Panc1 (cell line): ENCODE results near the gene HDAC7. TPM values are rescaled to one million over a fixed set of nuclear protein-coding genes. Genes with fewer than 3 reads are reported as not detected.

Experiments
- ATAC-seq: fragments of 200-7000 bp; cut with Tn5 transposase; 2 replicates; pipeline ENCODE4 v1.9.1; 2020; ENCODE audit warnings: mild to moderate bottlenecking, moderate library complexity
- BruUV-seq: library from RNA; stranded (reverse); fragments of 400-500 nt; replicated peaks from 2 replicates; lab custom pipeline; 2021; lab: Mats Ljungman, UMichigan
- CTCF ChIA-PET: fragments of 300-600 bp; sonication (Branson Sonifier 250); formaldehyde crosslinking; loops from one replicate; lab custom pipeline; 2022; ENCODE audit warnings: antibody characterized with exemption; lab: Charles Lee
- POLR2A ChIA-PET: fragments of 300-600 bp; sonication (Branson Sonifier 250); formaldehyde crosslinking; loops from one replicate; lab custom pipeline; 2022; ENCODE audit warnings: antibody characterized with exemption; lab: Charles Lee
- DNase-seq: peaks from one replicate; pipeline ENCODE4 v3.0.0-alpha.2; 2010; ENCODE audit warnings: low read depth, low spot score
- H3K27ac ChIP-seq: 2 replicates; pipeline ENCODE4 v1.5.1; 2011; ENCODE audit warnings: mild to moderate bottlenecking, low read length, inconsistent platforms
- H3K27me3 ChIP-seq: fragments of 200-500 bp; sonication (Bioruptor generic); 2 replicates; pipeline ENCODE4 v1.6.0; 2014; ENCODE audit warnings: low read length, inconsistent platforms; ENCODE audit not compliant: control insufficient read depth, insufficient read depth
- H3K36me3 ChIP-seq: fragments of 200-500 bp; sonication (Bioruptor generic); 2 replicates; pipeline ENCODE4 v1.5.1; 2014; ENCODE audit warnings: inconsistent platforms, mild to moderate bottlenecking, low read length, moderate library complexity; ENCODE audit not compliant: control insufficient read depth, insufficient read depth
- H3K4me1 ChIP-seq: 2 replicates; pipeline ENCODE4 v1.5.1; 2011; ENCODE audit warnings: inconsistent platforms, mild to moderate bottlenecking, low read length, moderate library complexity; ENCODE audit not compliant: control insufficient read depth, insufficient read depth
- H3K4me3 ChIP-seq, 2 experiments: 2 replicates each; pipeline ENCODE4 v1.5.1; 2011 to 2012; ENCODE audit warnings: low read depth in 2 of 2, low read length in 2 of 2, mild to moderate bottlenecking in 2 of 2, inconsistent platforms in 1 of 2, moderate library complexity in 1 of 2
- H3K9me3 ChIP-seq: fragments of 200-500 bp; sonication (Bioruptor generic); 2 replicates; pipeline ENCODE4 v1.5.1; 2014; ENCODE audit warnings: low read depth, mild to moderate bottlenecking, inconsistent platforms, low read length, moderate library complexity; ENCODE audit not compliant: control insufficient read depth, insufficient read depth
- CTCF ChIP-seq: fragments of 450-650 bp; IDR thresholded peaks from 2 replicates; pipeline ENCODE4 v1.5.1; 2017; ENCODE audit warnings: mild to moderate bottlenecking
- POLR2AphosphoS5 ChIP-seq: IDR thresholded peaks from 2 replicates; pipeline ENCODE4 v1.6.1; 2012; ENCODE audit warnings: mild to moderate bottlenecking, low read depth, low read length, moderate library complexity
- REST ChIP-seq, 2 experiments: IDR thresholded peaks; 2 replicates each; pipeline ENCODE4 v1.6.1; 2011 to 2012; ENCODE audit warnings: low read depth in 2 of 2, control low read depth in 1 of 2, low read length in 1 of 2, mild to moderate bottlenecking in 1 of 2, moderate library complexity in 1 of 2; ENCODE audit not compliant: insufficient read depth in 1 of 2
- SIN3A ChIP-seq: IDR thresholded peaks from 2 replicates; pipeline ENCODE4 v1.6.1; 2012; ENCODE audit warnings: low read depth, mild to moderate bottlenecking, low read length, moderate library complexity, borderline replicate concordance; ENCODE audit not compliant: insufficient read depth
- TCF7L2 ChIP-seq: IDR thresholded peaks from 2 replicates; pipeline ENCODE4 v1.6.1; 2011; ENCODE audit warnings: mild to moderate bottlenecking, low read depth, low read length, inconsistent platforms
- in situ Hi-C: cut with HindIII; loops from 2 replicates; pipeline ENCODE4 v1.10.0; 2016; ENCODE audit warnings: low sequenced_read_pairs, low pct_unique_long_range_greater_than_20kb
- intact Hi-C: fragments of 100-400 bp; cut with micrococcal nuclease; formaldehyde crosslinking; loops from one replicate; pipeline ENCODE4 v1.10.0; 2022; ENCODE audit not compliant: unreplicated experiment
- total RNA-seq: library from RNA; stranded (reverse); gene quantifications from one replicate; pipeline ENCODE4 v1.2.1, GENCODE V29; 2021; ENCODE audit not compliant: unreplicated experiment

The HDAC7 gene
- total RNA-seq, 1 experiment from 2014 or later = 84.2 TPM

GRCh38 chr12:47735649-47736048, 84.1 kb downstream of the HDAC7 start:
- Histone ChIP-seq H3K27ac (no peak overlapping the region), H3K4me1 (no peaks in the 10 kb centered on the region), H3K27me3 (no peaks in the 10 kb centered on the region), H3K36me3 (no peaks in the 10 kb centered on the region), H3K9me3 (no peaks in the 10 kb centered on the region), H3K4me3 (no peak overlapping the region)
- no TSS peak for BruUV-seq
- ATAC-seq (no peak), DNase-seq (no peak)
- TF ChIP-seq TCF7L2 = no peak
- TF ChIP-seq POLR2AphosphoS5 = no peak
- TF ChIP-seq REST (IDR thresholded peaks at IDR 0.05; ENCODE audit: insufficient read depth in 1 of 2, low read depth in 2 of 2, low read length in 1 of 2) = no peak
- TF ChIP-seq SIN3A = no peak
- no peak for TF ChIP-seq CTCF
- intact Hi-C loops = no loop called here
- ChIA-PET CTCF (no interaction called here), POLR2A (no interaction called here)
- in situ Hi-C loops = no loop called here

DNA sequence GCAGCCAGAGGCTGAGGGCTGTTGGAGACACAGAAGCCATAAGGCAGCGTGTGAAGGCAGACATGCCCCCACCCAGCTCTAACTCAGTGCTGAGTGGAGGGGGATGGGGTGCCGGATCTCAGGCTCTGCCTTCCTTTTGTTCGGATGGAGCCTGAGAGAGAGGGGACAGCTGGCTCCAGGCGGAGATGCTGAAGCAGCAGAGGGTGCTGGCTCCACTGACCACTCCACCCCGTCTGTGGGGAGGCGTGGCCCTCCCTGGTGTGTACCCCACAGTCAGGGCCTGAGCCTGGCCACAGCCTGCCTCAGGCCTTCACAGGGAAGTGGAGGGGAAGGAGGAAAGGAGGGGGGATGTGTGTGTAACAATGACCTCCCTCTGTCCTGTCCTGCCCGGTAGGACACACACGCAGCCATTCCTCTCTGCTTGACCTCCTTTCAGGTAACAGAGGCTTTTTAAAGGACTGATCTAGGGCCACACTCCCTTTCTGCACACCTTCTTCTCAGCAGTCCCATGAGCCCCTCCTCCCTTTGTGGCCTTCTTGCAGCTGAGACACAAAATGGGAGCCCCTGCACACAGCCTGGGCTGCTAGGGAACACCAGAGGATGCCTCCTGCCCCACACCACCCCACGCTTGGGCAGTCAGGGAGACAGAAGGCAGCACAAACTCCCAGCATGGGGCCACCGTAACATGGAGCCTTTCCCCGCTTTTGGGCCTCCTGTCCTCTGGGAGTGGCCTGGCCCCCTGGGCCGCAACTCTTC, 84.8 kb downstream of the HDAC7 start:
- in situ Hi-C loops = no loop called here
- ChIA-PET CTCF (interaction anchor here (0.9 kb wide), 1 partner anchor 9 kb away, joined by 4 read pairs; no protein-coding TSS in a partner anchor), POLR2A (no interaction called here)
- Histone ChIP-seq H3K4me1 (no peaks in the 10 kb centered on the region), H3K27me3 (no peaks in the 10 kb centered on the region), H3K9me3 (no peaks in the 10 kb centered on the region), H3K4me3 (no peak overlapping the region), H3K36me3 (no peaks in the 10 kb centered on the region), H3K27ac (no peak overlapping the region)
- no peak for DNase-seq
- TF ChIP-seq POLR2AphosphoS5 = no peak
- no peak for TF ChIP-seq SIN3A
- no peak for TF ChIP-seq REST (IDR thresholded peaks at IDR 0.05; ENCODE audit: insufficient read depth in 1 of 2, low read depth in 2 of 2, low read length in 1 of 2)
- TF ChIP-seq TCF7L2 = no peak
- no peak for TF ChIP-seq CTCF
- no peak for ATAC-seq
- intact Hi-C loops = no loop called here
- no TSS peak for BruUV-seq
